ENCODE results near the gene PAQR9. TPM values are rescaled to one million over a fixed set of nuclear protein-coding genes. Genes with fewer than 3 reads are reported as not detected.

PAQR9 gene
- polyA plus RNA-seq (2012; ENCODE audit: low read depth, missing spikeins) = not detected

- DNase-seq (ENCODE audit: insufficient read length, low spot score) (peak; percentile 48), FAIRE-seq (no peak)
- no peak for TF ChIP-seq SPI1 (IDR thresholded peaks at IDR 0.05; ENCODE audit: low read depth, low read length)
These were observed at the start of gene PAQR9 for GRCh38 chr3:142963516-142964448. TSS of gene PAQR9 (minus strand) at chr3:142963674. CDS start at chr3:142963336, 338 bp downstream.

GRCh38 chr3:143011705-143012104, 48.2 kb upstream of the PAQR9 start:
- peak; percentile 26 for FAIRE-seq
- DNase-seq (ENCODE audit: insufficient read length, low spot score) = no peak
- TF ChIP-seq POU2F2 (IDR thresholded peaks at IDR 0.05; ENCODE audit: low read depth, low read length) (no peak), TAF1 (IDR thresholded peaks at IDR 0.05; ENCODE audit: low read depth, low read length) (no peak), SPI1 (IDR thresholded peaks at IDR 0.05; ENCODE audit: low read depth, low read length) (no peak), POLR2AphosphoS5 (IDR thresholded peaks at IDR 0.05; ENCODE audit: low read depth, low read length) (no peak), POLR2A (IDR thresholded peaks at IDR 0.05; ENCODE audit: low read depth, low read length) (no peak), PAX5 (IDR thresholded peaks at IDR 0.05; ENCODE audit: insufficient read depth, low read length, severe bottlenecking) (no peak)

- TF ChIP-seq POLR2AphosphoS5 (IDR thresholded peaks at IDR 0.05; ENCODE audit: low read depth, low read length) = no peak
- no peak for TF ChIP-seq SPI1 (IDR thresholded peaks at IDR 0.05; ENCODE audit: low read depth, low read length)
- TF ChIP-seq PAX5 (IDR thresholded peaks at IDR 0.05; ENCODE audit: insufficient read depth, low read length, severe bottlenecking) = no peak
- no peak for TF ChIP-seq POLR2A (IDR thresholded peaks at IDR 0.05; ENCODE audit: low read depth, low read length)
- DNase-seq (ENCODE audit: insufficient read length, low spot score) (no peak), FAIRE-seq (no peak)
These were observed 46.5 kb upstream of the PAQR9 start for GRCh38 chr3:143010024-143010423.

- FAIRE-seq = no peak
- DNase-seq (ENCODE audit: insufficient read length, low spot score) = no peak
- TF ChIP-seq POU2F2 (IDR thresholded peaks at IDR 0.05; ENCODE audit: low read depth, low read length) = no peak
- TF ChIP-seq PAX5 (IDR thresholded peaks at IDR 0.05; ENCODE audit: insufficient read depth, low read length, severe bottlenecking) = no peak
- TF ChIP-seq TAF1 (IDR thresholded peaks at IDR 0.05; ENCODE audit: low read depth, low read length) = no peak
- TF ChIP-seq SPI1 (IDR thresholded peaks at IDR 0.05; ENCODE audit: low read depth, low read length) = no peak
- no peak for TF ChIP-seq POLR2A (IDR thresholded peaks at IDR 0.05; ENCODE audit: low read depth, low read length)
- no peak for TF ChIP-seq POLR2AphosphoS5 (IDR thresholded peaks at IDR 0.05; ENCODE audit: low read depth, low read length)
These were observed 41.3 kb upstream of the PAQR9 start for GRCh38 chr3:143004823-143005222.

- TF ChIP-seq POLR2A (IDR thresholded peaks at IDR 0.05; ENCODE audit: low read depth, low read length) = no peak
- TF ChIP-seq POU2F2 (IDR thresholded peaks at IDR 0.05; ENCODE audit: low read depth, low read length) = no peak
- FAIRE-seq (no peak), DNase-seq (ENCODE audit: insufficient read length, low spot score) (no peak)
These were observed 39.3 kb upstream of the PAQR9 start for GRCh38 chr3:143002727-143003126.

GRCh38 chr3:143002083-143002712, 38.7 kb upstream of the PAQR9 start:
- peak; percentile 32 for DNase-seq (ENCODE audit: insufficient read length, low spot score)

GRCh38 chr3:143001369-143002082, 38.1 kb upstream of the PAQR9 start, which contains the start of gene U2SURP:
TSS of gene U2SURP (plus strand) at chr3:143001570. CDS start at chr3:143001629, 59 bp downstream.
- TF ChIP-seq POLR2A (IDR thresholded peaks at IDR 0.05; ENCODE audit: low read depth, low read length) = peak; percentile 89
- TF ChIP-seq POLR2AphosphoS5 (IDR thresholded peaks at IDR 0.05; ENCODE audit: low read depth, low read length) = peak; percentile 78; the same call in 1 of the 2 replicates
- 0 out of 2 replicates have a peak, but pooled peaks have one; percentile 11 for TF ChIP-seq POU2F2 (IDR thresholded peaks at IDR 0.05; ENCODE audit: low read depth, low read length)
- peak; percentile 77; the same call in 1 of the 2 replicates for TF ChIP-seq TAF1 (IDR thresholded peaks at IDR 0.05; ENCODE audit: low read depth, low read length)
- TF ChIP-seq PAX5 (IDR thresholded peaks at IDR 0.05; ENCODE audit: insufficient read depth, low read length, severe bottlenecking) = peak; percentile 69
- no peak for TF ChIP-seq SPI1 (IDR thresholded peaks at IDR 0.05; ENCODE audit: low read depth, low read length)
- peak; percentile 92 for FAIRE-seq
- DNase-seq (ENCODE audit: insufficient read length, low spot score) = peak; percentile 78

More at GRCh38 chr3:143002083-143002712, 38.7 kb upstream of the PAQR9 start:
- FAIRE-seq = peak; percentile 56
- TF ChIP-seq PAX5 (IDR thresholded peaks at IDR 0.05; ENCODE audit: insufficient read depth, low read length, severe bottlenecking) (no peak), POU2F2 (IDR thresholded peaks at IDR 0.05; ENCODE audit: low read depth, low read length) (no peak), SPI1 (IDR thresholded peaks at IDR 0.05; ENCODE audit: low read depth, low read length) (no peak), TAF1 (IDR thresholded peaks at IDR 0.05; ENCODE audit: low read depth, low read length) (no peak), POLR2A (IDR thresholded peaks at IDR 0.05; ENCODE audit: low read depth, low read length) (no peak), POLR2AphosphoS5 (IDR thresholded peaks at IDR 0.05; ENCODE audit: low read depth, low read length) (no peak)

GRCh38 chr3:143001034-143001368, 37.5 kb upstream of the PAQR9 start:
- FAIRE-seq (no peak), DNase-seq (ENCODE audit: insufficient read length, low spot score) (peak; percentile 51)
- TF ChIP-seq POU2F2 (IDR thresholded peaks at IDR 0.05; ENCODE audit: low read depth, low read length) = no peak
- TF ChIP-seq TAF1 (IDR thresholded peaks at IDR 0.05; ENCODE audit: low read depth, low read length) = peak; percentile 42; the same call in 1 of the 2 replicates

- peak; percentile 43 for FAIRE-seq
- no peak for TF ChIP-seq POU2F2 (IDR thresholded peaks at IDR 0.05; ENCODE audit: low read depth, low read length)
- no peak for TF ChIP-seq SPI1 (IDR thresholded peaks at IDR 0.05; ENCODE audit: low read depth, low read length)
- no peak for TF ChIP-seq POLR2AphosphoS5 (IDR thresholded peaks at IDR 0.05; ENCODE audit: low read depth, low read length)
- no peak for DNase-seq (ENCODE audit: insufficient read length, low spot score)
These were observed 37.1 kb upstream of the PAQR9 start for GRCh38 chr3:143000528-143000927.

Measured in GM12891 (cell line).